ENCODE data around the gene GALNT11. TPM values are rescaled to one million over a fixed set of nuclear protein-coding genes. Genes with fewer than 3 reads are reported as not detected.

The GALNT11 gene
- total RNA-seq: 10 to 100 TPM; 20.1 to 39.8 (median 34.3) TPM
- 10 to 100 TPM; 28.5 to 57.6 TPM for polyA plus RNA-seq
- long read RNA-seq, donor 1, transcript GALNT11-205 (12 exons, 2,727 nt): major isoform, 54 of 77 reads
- long read RNA-seq, donor 1, partial matches to known transcripts: 9 of 77 reads
- long read RNA-seq, donor 1, other reads (novel, unspliced or antisense): 14 of 77 reads
- long read RNA-seq, donor 2, transcript GALNT11-205 (12 exons, 2,727 nt): major isoform, 10 of 10 reads
- long read RNA-seq, donor 2, partial matches to known transcripts: 0 of 10 reads
- long read RNA-seq, donor 2, other reads (novel, unspliced or antisense): 0 of 10 reads
- long read RNA-seq, donor 3, transcript GALNT11-205 (12 exons, 2,727 nt): major isoform, 33 of 52 reads
- long read RNA-seq, donor 3, partial matches to known transcripts: 10 of 52 reads
- long read RNA-seq, donor 3, other reads (novel, unspliced or antisense): 9 of 52 reads

DNA sequence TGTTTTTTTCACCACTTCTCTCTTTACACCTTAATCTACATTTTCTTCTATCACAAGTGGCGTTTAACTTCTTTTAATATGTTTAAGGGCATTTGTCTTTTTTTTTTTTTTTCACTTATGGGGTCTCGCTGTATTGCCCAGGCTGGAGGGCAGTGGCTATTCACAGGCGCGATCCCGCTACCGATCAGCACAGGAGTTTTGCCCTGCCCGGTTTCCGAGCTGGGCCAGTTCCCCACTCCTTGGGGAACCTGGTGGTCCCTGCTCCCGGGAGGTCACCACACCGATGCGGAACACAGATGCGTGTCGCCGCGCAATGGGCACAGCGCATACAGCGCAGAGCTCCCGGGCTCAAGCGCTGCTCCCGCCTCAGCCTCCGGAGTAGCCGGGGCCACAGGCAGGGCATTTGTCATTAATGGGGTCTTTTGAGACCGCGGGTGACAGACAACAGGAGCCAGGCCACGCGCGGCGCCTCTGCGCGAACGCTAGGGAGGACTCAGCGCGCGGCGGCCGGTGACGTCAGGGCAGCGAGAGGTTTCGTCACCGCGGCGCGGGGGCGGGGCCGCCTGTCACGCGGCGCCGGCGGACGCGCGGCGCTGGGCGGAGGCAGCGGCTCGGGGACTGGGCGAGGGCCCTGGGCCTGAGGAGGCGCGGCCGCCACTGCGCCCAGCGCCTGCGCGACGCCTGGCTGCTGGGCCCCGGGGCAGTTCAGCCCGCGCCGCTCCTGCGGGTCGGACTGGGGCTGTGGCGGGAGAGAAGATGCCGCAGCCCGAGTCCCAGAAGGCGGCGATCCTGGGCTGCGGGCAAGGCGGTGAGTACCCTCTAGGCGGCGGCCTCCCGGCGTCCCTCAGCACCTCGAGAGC, at the start of gene GALNT11:
Gene GALNT11 (plus strand): TSS at position 598 of the 860 bp plus-strand sequence. CDS start 68,554 bp downstream, outside the sequence.
- Histone ChIP-seq H3K9me3 (no peaks in the 10 kb centered on the region), H3K27me3 (no peaks in the 10 kb centered on the region), H3K4me1 (ENCODE audit: insufficient read depth) (peaks cover 3% of the 10 kb centered on the region), H3K36me3 (no peaks in the 10 kb centered on the region), H3K27ac (peak within 1 kb of the TSS; percentile 70 to 79), H3K4me3 (peak within 1 kb of the TSS; percentile 44)
- 2 to 4% (median 2%) methylated on average over 49 to 84 of the region's 84 CpGs for WGBS, 3 donors
- TF ChIP-seq, protein P1, sequence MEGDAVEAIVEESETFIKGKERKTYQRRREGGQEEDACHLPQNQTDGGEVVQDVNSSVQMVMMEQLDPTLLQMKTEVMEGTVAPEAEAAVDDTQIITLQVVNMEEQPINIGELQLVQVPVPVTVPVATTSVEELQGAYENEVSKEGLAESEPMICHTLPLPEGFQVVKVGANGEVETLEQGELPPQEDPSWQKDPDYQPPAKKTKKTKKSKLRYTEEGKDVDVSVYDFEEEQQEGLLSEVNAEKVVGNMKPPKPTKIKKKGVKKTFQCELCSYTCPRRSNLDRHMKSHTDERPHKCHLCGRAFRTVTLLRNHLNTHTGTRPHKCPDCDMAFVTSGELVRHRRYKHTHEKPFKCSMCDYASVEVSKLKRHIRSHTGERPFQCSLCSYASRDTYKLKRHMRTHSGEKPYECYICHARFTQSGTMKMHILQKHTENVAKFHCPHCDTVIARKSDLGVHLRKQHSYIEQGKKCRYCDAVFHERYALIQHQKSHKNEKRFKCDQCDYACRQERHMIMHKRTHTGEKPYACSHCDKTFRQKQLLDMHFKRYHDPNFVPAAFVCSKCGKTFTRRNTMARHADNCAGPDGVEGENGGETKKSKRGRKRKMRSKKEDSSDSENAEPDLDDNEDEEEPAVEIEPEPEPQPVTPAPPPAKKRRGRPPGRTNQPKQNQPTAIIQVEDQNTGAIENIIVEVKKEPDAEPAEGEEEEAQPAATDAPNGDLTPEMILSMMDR (IDR thresholded peaks at IDR 0.05): peak in 2 of 3 donors; percentile 40 to 57
- TF ChIP-seq EP300 (IDR thresholded peaks at IDR 0.05): no peak
- TF ChIP-seq POLR2A (IDR thresholded peaks at IDR 0.05): peak; percentile 89
- intact Hi-C loops (cut with DNase I): loop anchor here in 1 of 4 donors (10.0 kb wide), 1 partner anchor 151 kb away; the partner anchor contains the start of gene PRKAG2
- DNase-seq: peak; percentile 79 to 92 (median 88)

DNA sequence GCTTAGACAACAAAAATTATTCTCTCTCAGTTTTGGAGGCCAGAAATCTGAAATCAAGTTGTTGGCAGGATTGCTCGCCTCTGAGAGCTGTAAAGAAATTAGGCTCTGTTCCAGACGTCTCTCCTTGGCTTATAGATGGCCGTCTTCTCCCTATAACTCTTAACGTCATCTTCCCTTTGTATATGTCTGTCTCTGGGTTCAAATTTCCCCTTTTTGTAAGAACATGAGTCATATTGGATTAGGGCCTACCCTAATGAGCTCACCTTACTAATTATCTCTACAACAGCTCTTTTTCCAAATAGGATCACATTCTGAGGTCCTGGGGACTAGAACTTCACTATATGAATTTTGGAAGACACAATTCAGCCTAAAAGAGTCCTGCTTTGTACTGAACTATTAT, 46.9 kb upstream of the GALNT11 start:
- no peaks in the 10 kb centered on the region for H3K36me3 ChIP-seq
- no peak overlapping the region for H3K4me3 ChIP-seq
- no peaks in the 10 kb centered on the region for H3K27me3 ChIP-seq
- no peak for TF ChIP-seq EP300 (IDR thresholded peaks at IDR 0.05)
- no peak for TF ChIP-seq POLR2A (IDR thresholded peaks at IDR 0.05)
- TF ChIP-seq, protein P1 (IDR thresholded peaks at IDR 0.05): no peak
- H3K4me1 ChIP-seq (ENCODE audit: insufficient read depth): no peaks in the 10 kb centered on the region
- intact Hi-C loops (cut with DNase I): no loop called here
- H3K9me3 ChIP-seq: no peaks in the 10 kb centered on the region
- no peak overlapping the region for H3K27ac ChIP-seq
- no peak for DNase-seq
- 52 to 72% (median 58%) methylated on average over 4 of the region's 4 CpGs for WGBS, 3 donors

DNA sequence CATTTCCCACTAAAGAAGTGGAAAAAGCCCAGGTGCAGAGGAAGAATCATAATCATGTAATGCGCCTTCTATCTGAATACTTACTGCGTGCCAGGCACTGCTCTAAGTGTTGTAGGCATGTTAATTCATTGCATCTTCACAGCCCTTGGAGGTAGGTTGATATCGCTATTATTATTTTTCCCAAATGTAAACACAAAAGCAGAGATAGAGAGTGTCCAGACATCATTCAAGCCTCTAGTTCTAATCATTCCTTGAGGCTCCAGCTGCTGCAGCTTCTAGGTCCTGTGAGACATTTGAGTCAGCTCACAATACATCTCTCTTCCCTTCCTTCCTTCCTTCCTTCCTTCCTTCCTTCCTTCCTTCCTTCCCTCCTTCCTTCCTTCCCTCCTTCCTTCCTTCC, 44.3 kb upstream of the GALNT11 start:
- no peaks in the 10 kb centered on the region for H3K9me3 ChIP-seq
- WGBS, 3 donors: 64 to 82% (median 74%) methylated on average over 3 of the region's 3 CpGs
- DNase-seq: no peak
- H3K4me1 ChIP-seq (ENCODE audit: insufficient read depth): no peaks in the 10 kb centered on the region
- no peak overlapping the region for H3K27ac ChIP-seq
- TF ChIP-seq EP300 (IDR thresholded peaks at IDR 0.05): no peak
- TF ChIP-seq, protein P1 (IDR thresholded peaks at IDR 0.05): no peak
- no peak for TF ChIP-seq POLR2A (IDR thresholded peaks at IDR 0.05)
- no peaks in the 10 kb centered on the region for H3K27me3 ChIP-seq
- intact Hi-C loops (cut with DNase I): no loop called here
- no peak overlapping the region for H3K4me3 ChIP-seq
- H3K36me3 ChIP-seq: no peaks in the 10 kb centered on the region

DNA sequence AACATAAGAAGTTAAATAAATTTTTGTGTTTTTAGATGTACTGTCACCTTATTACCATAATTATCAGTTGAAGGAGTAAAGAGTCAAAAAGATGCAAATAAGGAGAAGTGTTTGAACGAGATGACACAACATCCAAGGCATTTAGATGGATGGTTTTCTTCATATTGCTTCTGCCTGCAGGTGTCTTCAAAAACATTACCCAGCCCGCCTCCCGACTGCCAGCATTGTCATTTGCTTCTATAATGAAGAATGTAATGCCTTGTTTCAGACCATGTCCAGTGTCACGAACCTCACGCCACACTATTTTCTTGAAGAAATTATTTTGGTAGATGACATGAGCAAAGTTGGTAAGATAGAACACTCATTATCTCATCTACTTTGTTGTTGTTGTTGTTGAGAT, 42.7 kb upstream of the GALNT11 start:
- Histone ChIP-seq H3K9me3 (no peaks in the 10 kb centered on the region), H3K36me3 (no peaks in the 10 kb centered on the region), H3K4me1 (ENCODE audit: insufficient read depth) (no peaks in the 10 kb centered on the region), H3K27ac (no peak overlapping the region), H3K4me3 (no peak overlapping the region), H3K27me3 (no peaks in the 10 kb centered on the region)
- 63 to 84% (median 73%) methylated on average over 5 of the region's 5 CpGs for WGBS, 3 donors
- TF ChIP-seq, protein P1 (IDR thresholded peaks at IDR 0.05): no peak
- no peak for TF ChIP-seq EP300 (IDR thresholded peaks at IDR 0.05)
- no peak for TF ChIP-seq POLR2A (IDR thresholded peaks at IDR 0.05)
- intact Hi-C loops (cut with DNase I): no loop called here
- DNase-seq: no peak
